ENCODE results near the gene PTX4.

GRCh38 chr16:1450218-1450617 lies 38.5 kb downstream of the PTX4 start:
- TF ChIP-seq CTCF (IDR thresholded peaks at IDR 0.05), result no peak
- TF ChIP-seq POLR2A (IDR thresholded peaks at IDR 0.05), result no peak
- no peak for TF ChIP-seq POLR2AphosphoS5 (IDR thresholded peaks at IDR 0.05)
- no peak for TF ChIP-seq EP300 (IDR thresholded peaks at IDR 0.05)

Measured in gastroesophageal sphincter (tissue), 3 donors.